ENCODE results near the gene CAMKMT. TPM values are rescaled to one million over a fixed set of nuclear protein-coding genes. Genes with fewer than 3 reads are reported as not detected.

CAMKMT gene
- total RNA-seq, 1 experiment from 2014 or later: 16.7 TPM

Other genes with a start within 250 kb of the CAMKMT start
- 33.8 and 38.2 TPM in 2 replicates for gene PPM1B, start 193.1 kb upstream of the CAMKMT start, total RNA-seq (2014; rRNA removed; shearing (Covaris generic))
- 0.24 and 1.2 TPM in 2 replicates for gene SLC3A1, start 86.5 kb upstream of the CAMKMT start, total RNA-seq (2014; rRNA removed; shearing (Covaris generic))
- 53.9 and 62.7 TPM in 2 replicates for gene PREPL, start 453 bp upstream of the CAMKMT start, total RNA-seq (2014; rRNA removed; shearing (Covaris generic))